COR-L47 (cell line): ENCODE results near the gene CATSPERZ.
"Not testable (repeated sequence)": the region's sequence is repeated elsewhere in the genome, so short reads cannot be mapped to it uniquely, and the experiment has no call there.

Experiments used
- DNase-seq: peaks from one replicate; lab custom pipeline; 2025; lab: John Stamatoyannopoulos, UW

CATSPERZ gene

DNA sequence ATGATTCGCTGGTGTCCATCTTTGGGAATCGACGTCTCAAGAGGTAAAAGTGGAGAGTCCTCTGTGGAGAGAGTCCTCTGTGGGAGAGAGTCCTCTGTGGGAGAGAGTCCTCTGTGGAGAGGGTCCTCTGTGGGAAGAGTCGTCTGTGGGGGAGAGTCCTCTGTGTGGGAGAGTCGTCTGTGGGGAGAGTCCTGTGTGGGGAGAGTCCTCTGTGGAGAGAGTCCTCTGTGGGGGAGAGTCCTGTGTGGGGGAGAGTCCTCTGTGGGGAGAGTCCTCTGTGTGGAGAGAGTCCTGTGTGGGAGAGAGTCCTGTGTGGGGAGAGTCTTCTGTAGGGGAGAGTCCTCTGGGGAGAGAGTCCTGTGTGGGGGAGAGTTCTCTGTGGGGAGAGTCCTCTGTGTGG lies 20.9 kb downstream of the CATSPERZ start:
- no peak for DNase-seq

DNA sequence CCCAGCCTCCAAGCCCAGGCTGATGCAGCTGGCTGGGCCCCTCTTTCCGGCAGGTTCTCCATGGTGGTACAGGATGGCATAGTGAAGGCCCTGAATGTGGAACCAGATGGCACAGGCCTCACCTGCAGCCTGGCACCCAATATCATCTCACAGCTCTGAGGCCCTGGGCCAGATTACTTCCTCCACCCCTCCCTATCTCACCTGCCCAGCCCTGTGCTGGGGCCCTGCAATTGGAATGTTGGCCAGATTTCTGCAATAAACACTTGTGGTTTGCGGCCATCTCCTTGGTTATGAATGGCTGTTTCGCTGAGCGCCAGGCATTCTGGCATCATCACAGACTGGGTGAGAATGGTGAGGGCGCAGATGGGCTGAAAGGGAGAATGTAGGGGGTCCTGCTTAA lies 21.4 kb downstream of the CATSPERZ start:
- no peak for DNase-seq

DNA sequence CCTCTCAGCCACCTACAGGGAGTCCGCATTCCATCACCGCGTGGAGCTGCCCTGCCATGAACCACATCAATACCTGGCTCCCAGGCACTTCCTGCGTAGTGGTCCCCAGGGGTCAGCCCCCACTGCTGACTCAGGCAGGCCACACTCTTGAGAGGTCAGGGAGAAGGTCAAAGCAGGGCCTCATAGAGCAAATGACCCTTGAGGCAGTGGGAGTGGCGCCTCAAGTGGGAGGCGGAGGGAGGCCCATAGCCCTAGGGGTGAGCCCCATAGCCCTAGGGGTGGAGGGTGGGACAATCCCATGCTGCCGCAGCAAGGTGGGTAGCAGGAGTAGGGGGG lies 22.7 kb downstream of the CATSPERZ start:
- DNase-seq: no peak

DNA sequence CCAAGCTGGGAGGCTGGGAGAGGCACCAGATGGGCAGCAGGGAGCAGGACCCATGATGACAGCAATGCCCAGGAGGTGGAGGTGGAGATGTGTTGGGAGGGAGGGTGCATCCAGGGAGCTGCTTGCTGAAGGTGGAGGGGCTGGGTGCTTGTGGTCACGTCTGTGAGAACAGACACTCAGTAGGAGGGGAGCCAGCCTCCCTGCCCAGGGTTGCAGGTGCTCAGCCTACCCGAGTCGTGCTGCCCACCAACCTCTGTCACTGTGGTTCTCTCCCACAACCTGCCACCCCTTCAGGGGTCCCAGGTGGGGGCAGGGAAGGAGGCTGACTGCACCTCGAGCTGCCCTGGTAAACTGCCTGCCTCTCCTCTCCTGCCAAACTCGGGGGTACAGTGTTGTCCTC lies 23.2 kb downstream of the CATSPERZ start:
- no peak for DNase-seq

DNA sequence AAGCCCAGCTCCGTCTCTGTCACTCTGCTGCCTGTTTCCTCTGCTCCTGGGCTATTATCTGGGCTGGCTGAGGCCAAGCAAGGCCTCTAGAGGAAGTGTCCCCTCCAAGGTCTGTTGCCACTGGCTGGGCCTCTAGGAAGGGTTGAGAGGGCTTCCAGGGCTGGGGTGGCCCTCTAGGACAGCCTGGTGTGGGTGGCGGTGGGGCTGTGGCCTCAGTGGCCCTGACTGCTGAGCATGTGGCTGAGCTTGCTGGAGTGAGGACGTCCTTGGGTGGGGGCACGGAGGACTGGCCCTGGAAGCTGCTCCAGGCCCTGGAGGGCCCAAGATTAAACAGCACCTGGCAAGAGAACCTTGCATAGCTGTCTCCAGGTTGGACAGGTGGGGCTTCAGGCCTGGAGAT lies 23.8 kb downstream of the CATSPERZ start:
- DNase-seq: not testable (repeated sequence)

DNA sequence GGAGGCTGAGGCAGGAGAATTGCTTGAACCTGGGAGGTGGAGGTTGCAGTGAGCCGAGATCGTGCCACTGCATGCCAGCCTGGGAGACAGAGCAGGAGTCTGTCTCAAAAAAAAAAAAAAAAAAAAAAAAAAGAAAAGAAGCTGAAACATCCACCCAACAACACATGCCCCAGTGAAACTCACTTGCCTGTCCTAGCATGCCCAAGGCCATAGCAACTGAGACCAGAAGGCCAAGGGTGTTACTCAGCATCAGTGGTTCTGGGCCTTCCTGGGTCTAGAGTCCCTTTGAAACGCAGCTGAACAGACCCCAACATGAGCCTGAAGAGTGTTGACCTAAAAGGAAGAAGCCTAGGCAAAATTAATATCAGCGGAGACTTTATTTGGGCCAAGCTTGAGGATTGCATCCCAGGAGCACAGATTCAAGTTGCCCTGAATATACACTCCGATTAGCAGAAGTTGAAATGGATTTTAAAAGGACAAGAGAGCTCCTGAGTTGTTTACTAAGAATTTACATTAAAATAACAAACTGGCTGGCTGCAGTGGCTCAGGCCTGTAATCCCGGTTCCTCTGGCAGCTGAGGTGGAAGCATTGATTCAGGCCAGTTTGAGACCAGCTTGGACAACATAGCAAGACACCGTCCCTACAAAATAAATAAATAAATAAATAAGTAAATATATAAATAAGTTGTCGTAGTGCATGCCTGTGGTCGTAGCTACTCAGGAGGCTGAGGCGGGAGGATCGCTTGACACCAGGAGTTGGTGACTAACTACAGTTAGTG lies 24.7 kb downstream of the CATSPERZ start:
- no peak for DNase-seq

DNA sequence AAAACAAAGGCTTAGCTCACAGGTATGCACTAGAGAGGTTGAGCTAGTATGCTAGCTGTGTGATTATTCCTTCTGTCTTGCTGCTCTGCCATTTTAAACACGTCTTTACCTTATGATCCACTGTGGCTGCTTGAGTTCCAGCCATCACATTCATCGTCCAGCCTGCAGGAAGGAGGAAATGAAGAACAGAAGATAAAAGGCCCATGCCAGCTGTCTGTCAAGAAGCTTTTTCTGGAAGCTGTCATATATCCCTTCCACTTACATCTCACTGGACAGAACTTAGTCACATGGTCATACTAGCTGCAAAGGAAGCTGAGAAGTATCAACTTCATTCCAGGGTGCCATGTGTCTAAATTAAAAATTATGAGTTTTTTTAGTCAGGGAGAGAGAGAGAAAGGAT lies 27.2 kb downstream of the CATSPERZ start:
- no peak for DNase-seq

DNA sequence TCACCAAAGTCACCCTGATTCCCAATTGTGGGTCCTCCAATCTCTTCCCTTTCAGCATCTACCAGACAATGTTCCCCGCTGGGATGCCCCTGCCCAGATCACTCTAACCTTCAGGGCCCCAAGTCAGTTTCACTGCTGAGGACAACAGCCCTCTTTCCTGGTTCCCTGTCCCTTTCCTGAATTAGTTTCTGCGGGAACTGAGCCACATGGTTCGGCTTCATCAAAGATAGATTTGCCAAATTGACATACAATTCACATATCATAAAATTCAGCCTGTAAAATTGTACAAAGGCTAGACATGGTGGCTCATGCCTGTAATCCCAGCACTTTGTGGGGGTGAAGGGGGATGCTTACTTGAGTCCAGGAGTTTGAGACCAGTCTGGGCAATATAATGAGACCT lies 27.8 kb downstream of the CATSPERZ start:
- no peak for DNase-seq

DNA sequence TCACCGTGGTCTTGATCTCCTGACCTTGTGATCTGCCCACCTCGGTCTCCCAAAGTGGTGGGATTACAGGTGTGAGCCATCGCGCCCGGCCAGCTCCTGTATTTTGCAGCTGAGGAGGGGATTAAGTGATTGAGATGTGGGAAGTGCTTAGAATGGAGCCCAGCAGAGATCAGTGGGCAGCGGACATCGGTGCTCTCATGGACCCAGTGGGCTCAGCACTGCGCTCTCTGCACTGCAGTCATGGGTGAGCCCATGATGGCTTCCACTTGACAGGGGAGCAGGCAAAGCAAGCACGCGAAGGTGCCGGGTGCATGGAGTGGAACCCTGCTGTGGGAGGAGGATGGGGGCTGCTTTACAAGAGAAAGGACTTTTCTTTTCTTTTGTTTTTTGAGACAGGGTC lies 30.7 kb downstream of the CATSPERZ start:
- no peak for DNase-seq

DNA sequence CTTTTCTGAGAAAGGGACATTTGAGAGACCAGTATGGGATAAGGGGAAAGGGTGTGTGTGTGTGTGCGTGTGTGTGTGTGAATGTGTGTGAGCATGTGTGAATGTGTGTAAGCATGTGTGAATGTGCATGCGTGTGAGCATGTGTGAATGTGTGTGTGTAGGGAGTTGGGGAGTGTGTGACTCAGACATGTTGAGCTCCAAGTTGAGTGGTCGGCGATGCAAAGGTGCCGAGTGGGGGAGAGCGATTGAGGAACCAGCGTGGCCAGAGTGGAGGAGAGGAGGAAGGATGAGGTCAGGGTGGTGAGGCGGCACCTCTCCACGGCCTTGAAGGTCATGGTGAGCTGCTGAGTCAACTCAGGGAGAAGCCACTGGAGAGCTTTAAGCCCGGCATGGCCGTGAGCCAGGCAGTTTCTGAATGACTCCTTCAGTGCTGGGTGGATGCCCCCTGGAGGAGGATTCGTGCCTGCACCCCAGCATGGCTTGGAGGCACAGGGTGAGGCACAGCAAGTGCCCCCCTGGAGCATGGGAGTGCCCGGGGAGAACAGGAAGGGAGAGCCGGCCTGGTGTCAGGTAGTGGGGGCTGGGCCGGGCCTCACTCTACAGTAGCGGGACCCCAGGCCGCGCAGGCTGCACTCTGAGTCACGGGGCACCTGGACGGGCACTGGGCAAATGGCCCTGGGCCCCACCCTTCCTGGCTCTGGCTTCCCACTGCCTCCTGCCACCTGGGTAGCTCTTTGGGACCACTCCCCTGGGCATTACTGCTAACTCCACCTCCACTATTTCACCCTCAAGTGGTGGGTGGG lies 31.6 kb downstream of the CATSPERZ start:
- DNase-seq: peak; percentile 30

DNA sequence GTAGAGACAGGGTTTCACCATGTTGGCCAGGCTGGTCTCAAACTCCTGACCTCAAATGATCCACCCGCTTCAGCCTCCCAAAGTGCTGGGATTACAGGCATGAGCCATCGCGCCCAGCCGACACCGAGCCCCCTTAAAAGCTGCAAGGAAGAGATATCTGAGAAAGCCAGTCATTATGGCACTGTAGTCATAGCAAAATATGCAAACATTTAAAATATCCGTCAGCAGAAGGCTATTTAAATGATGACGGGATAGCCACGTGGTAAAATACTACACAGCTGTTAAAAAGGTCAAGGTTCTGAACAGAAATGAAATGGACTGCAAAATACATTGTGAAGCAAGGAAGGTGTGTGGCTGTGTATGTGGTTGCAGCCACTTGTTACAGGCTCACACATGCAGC lies 33.4 kb downstream of the CATSPERZ start:
- no peak for DNase-seq

DNA sequence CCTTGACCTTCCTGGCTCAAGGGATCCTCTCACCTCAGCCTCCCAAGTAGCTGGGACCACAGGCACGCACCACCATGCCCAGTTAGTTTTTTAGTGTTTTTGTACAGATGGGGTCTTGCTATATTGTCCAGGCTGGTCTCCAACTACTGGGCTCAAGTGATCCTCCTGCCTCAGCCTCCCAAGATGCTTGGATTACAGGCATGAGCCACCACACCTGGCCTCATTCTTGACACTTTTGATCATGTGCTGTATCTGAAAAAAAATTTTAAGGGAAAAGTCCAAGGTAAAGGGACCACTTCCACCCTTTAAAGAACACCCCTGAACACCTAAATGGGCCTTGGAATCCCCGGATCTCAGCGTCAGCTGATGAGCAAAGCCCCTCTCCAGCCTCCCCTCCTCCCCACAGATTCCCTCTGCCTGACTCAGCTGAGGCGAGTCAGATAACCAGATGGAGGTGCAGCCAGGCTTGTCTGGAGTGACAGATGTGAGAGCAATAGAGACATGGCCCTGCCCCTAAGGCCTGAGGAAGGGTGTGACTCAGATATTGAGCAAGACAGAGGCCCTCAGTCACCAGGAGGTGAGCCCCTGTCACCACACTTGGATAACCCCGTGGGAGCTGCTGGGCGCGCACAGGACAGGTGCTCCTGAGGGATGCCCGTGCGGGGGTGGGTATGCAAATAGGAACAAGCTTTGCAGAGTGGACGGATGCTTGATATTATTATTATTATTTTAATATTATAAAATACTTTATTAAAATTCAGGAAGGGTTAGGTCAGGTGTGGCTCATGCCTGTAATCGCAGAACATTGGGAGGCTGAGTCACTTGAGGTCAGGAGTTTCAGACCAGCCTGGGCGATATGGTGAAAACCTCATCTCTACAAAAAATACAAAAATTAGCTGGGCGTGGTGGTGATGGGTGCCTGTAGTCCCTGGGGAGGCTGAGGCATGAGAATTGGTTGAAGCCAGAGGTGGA lies 34.9 kb downstream of the CATSPERZ start:
- peak; percentile 29 for DNase-seq

DNA sequence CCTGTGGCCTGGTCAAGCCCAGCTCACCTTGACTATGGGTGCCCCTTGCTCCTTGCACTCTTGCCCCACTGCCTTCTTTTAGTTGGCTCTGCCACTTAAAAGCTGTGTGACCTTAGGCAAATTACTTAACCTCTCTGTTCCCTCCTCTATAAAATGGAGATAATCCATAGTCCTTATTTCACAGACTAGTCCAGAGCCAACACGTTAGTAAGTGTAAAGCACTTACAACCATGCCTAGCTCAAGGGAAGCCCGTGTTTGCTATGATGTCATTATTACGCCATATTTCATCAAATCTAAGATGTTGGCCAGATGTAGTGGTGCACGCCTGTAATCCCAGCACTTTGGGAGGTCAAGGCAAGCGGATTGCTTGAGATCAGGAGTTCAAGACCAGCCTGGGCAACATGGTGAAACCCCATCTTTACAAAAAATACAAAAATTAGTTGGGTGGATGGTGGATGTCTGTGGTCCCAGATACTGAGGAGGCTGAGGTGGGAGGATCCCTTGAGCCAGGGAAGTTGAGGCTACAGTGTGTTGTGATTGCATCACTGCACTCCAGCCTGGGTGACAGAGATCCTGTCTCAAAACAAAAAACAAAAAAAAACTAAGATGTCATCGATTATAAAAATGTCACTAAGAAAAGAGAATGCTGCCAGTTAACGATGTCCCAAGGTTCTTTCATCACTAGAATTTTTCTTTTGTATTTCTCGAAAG lies 37.5 kb downstream of the CATSPERZ start:
- DNase-seq: no peak

DNA sequence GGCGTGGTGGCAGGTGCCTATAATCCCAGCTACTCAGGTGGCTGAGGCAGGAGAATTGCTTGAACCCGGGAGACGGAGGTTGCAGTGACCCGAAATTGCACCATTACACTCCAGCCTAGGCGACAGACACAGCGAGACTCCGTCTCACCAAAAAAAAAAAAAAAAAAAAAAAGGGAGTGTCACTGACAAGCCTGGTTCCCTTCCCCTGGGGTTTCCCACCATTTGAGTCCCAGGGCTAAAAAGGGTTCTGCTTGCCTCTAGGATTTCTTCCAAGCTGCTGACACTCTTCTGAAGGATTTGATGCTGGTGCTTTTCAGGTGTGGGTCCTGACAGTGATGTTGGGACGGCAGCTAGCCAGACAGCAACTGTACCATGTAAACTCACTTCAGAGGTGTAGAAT lies 38.6 kb downstream of the CATSPERZ start:
- no peak for DNase-seq

DNA sequence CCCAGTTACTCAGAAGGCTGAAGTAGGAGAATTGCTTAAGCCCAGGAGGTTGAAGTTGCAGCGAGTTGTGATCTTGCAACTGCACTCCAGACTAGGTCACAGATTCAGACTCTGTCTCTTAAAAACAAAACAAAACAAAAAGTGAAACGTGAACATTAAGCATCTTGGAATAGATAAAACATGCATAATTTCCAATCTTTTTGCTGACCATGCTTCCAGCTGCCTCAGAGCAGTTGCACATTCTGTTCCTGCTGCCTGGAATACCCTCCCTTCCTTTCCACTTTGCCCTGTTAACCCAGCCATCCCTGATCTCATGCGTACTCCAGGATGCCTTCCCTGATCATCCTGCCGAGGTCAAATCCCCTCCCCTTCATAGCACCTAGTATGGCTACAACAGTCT lies 39.1 kb downstream of the CATSPERZ start:
- DNase-seq: no peak

DNA sequence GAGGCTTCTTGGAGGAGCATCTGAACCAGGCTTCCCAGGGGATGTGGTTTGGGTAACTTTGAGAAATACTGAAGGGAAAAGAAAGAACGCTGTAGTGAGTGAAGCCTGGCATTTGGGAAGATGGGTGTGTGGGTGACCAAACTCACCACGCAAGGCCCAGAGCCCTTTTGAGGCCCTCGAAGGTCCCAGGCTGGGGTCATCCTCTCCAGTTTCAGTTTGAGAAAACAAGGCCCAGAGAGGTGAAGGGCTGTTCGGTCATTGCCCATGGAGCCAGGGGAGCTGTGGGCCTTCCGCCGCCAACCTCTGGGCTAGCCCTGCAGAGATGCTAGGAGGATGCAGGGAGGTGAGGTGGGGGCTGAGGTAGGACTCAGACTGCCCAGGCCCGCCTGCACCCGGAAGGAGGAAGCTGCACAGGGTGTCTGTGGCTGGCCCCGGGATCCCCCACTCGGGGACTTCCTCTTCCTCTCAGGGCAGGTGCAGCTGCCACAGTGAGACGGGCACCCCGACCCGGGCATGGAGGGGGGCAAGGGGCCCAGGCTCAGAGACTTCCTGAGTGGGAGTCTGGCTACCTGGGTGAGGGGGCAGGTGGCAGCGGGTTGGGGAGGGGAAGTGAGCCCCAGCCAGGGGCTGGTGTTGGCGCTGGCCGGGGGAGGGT lies 39.7 kb downstream of the CATSPERZ start, which contains the start of gene CCDC88B:
CCDC88B (plus strand) TSS at position 451 of the 655 bp plus-strand sequence; CDS start at position 514, 63 bp downstream.
- no peak for DNase-seq

DNA sequence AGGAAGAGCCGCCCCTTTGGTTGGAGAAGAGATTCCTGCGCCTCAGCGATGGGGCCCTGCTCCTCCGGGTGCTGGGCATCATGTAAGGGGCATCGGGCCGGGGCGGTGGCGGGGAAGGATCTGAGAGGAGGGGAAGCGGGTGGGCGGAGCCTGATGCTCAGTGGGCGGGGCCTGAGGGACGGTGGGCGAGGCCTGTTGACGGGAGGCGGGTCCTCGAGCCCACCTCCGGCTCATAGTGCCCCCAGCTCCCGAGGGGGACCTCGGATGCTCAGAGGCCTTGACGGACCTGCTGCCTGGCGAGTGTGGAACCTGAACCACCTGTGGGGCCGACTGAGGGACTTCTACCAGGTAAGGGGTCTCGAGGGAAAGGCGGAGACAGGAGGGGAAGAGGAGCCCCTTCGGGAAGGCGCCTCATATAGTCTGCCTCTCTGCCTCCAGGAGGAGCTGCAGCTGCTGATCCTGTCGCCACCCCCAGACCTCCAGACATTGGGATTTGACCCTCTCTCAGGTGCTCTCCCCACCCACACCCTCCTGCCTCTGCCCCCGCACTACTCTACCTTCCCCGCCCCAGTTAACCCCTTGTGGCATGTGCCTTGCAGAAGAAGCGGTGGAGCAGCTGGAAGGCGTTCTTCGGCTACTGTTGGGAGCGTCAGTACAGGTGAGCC lies 40.6 kb downstream of the CATSPERZ start:
- no peak for DNase-seq

DNA sequence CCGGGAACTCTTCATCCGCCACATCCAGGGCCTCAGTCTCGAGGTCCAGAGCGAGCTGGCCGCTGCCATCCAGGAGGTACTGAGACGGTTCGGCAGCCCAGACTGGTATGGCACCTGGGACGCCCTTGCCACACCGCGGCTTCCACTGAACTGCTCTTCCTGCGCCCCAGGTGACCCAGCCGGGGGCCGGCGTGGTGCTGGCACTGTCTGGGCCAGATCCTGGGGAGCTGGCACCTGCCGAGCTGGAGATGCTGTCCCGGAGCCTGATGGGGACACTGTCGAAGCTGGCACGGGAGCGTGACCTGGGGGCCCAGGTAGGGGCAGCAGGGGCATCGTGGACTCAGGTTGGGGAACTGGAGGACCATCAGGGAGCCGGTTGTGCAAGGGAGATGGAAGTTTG lies 41.3 kb downstream of the CATSPERZ start:
- DNase-seq: no peak

DNA sequence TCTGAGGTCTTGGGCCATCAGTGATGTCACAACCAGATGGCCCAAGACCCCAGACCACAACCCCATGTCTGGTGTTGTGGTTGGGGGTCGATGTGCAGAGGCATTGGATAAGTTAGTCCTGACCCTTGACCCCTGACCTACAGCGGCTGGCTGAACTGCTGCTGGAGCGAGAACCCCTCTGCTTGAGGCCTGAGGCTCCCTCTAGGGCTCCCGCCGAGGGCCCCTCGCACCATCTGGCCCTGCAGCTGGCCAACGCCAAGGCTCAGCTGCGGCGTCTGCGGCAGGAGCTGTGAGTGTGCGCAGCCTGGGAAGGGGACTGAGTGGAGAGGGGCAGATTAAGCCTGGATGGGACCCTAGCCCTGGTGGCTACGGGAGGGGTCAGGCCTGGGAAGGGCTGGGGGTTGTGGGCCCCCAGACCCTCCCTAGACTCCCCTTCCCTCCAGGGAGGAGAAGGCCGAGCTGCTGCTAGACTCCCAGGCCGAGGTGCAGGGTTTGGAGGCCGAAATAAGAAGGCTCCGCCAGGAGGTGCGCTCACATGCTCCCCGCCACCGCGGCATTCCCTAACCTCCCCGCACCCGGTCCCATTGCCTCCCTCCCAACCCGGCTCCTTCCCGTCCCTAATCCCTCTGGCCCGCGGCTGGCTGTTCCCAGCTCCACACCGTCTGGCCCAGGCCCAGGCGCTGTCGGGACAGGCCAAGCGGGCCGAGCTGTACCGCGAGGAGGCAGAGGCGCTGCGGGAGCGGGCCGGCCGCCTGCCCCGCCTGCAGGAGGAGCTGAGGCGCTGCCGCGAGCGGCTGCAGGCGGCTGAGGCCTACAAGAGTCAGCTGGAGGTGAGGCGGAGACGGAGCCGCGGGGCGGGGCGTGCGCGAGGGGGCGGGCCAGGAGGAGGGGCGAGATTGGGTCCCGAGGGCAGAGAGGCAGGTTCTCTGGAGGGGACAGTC lies 42.0 kb downstream of the CATSPERZ start:
- DNase-seq: no peak
